DOHH2 (cell line): ENCODE data around the gene NPEPPS.

Source experiments
- H3F3A ChIP-seq: fragments of 200-600 bp; sonication (generic), shearing (Covaris generic); 2 replicates; pipeline ENCODE4 v1.6.0; 2016; ENCODE audit warnings: antibody characterized with exemption, mild to moderate bottlenecking; ENCODE audit not compliant: control insufficient read depth, insufficient read depth
- H3K27ac ChIP-seq: fragments of 200-600 bp; sonication (generic); 2 replicates; pipeline ENCODE4 v1.5.1; 2014; ENCODE audit warnings: low read depth, mild to moderate bottlenecking, low read length, moderate library complexity
- H3K27me3 ChIP-seq: fragments of 200-600 bp; sonication (generic); 2 replicates; pipeline ENCODE4 v1.6.1; 2014; ENCODE audit warnings: mild to moderate bottlenecking, low read length, mixed read lengths; ENCODE audit not compliant: control insufficient read depth
- H3K36me3 ChIP-seq: fragments of 200-600 bp; sonication (generic); 2 replicates; pipeline ENCODE4 v1.6.1; 2014; ENCODE audit warnings: mild to moderate bottlenecking, low read length, moderate library complexity, mixed read lengths; ENCODE audit not compliant: control insufficient read depth
- H3K4me1 ChIP-seq: fragments of 200-600 bp; sonication (generic); 2 replicates; pipeline ENCODE4 v1.6.1; 2014; ENCODE audit warnings: mild to moderate bottlenecking, low read length, mixed read lengths; ENCODE audit not compliant: control insufficient read depth
- H3K4me2 ChIP-seq: fragments of 200-600 bp; sonication (generic); 2 replicates; pipeline ENCODE4 v1.6.0; 2014; ENCODE audit warnings: mild to moderate bottlenecking, low read length, moderate library complexity
- H3K4me3 ChIP-seq: fragments of 200-600 bp; sonication (generic); 2 replicates; pipeline ENCODE4 v1.5.1; 2014; ENCODE audit warnings: mild to moderate bottlenecking, low read length, mixed read lengths
- H3K79me2 ChIP-seq: fragments of 200-600 bp; sonication (generic); 2 replicates; pipeline ENCODE4 v1.6.1; 2014; ENCODE audit warnings: mild to moderate bottlenecking, low read length, mixed read lengths; ENCODE audit not compliant: control insufficient read depth
- H3K9me2 ChIP-seq: fragments of 200-600 bp; sonication (generic); replicated peaks from 2 replicates; pipeline ENCODE4 v1.6.1; 2014; ENCODE audit warnings: mild to moderate bottlenecking, low read length, mixed read lengths; ENCODE audit not compliant: control insufficient read depth
- H3K9me3 ChIP-seq: fragments of 200-600 bp; sonication (generic); 2 replicates; pipeline ENCODE4 v1.6.1; 2014; ENCODE audit warnings: antibody characterized with exemption, low read length, mixed read lengths; ENCODE audit not compliant: control insufficient read depth, insufficient read depth
- H4K20me1 ChIP-seq: fragments of 200-600 bp; sonication (generic); 2 replicates; pipeline ENCODE4 v1.6.0; 2014; ENCODE audit warnings: low read depth, mild to moderate bottlenecking, antibody characterized with exemption, low read length, moderate library complexity; ENCODE audit not compliant: control insufficient read depth, insufficient read depth
- EZH2phosphoT487 ChIP-seq: fragments of 200-600 bp; sonication (generic); IDR thresholded peaks from 2 replicates; pipeline ENCODE4 v1.6.1; 2017; ENCODE audit warnings: borderline replicate concordance, mild to moderate bottlenecking, antibody characterized with exemption, low read length, moderate library complexity, mixed read lengths
- TF ChIP-seq, protein P1 (sequence below): fragments of 200-600 bp; sonication (generic); IDR thresholded peaks from one replicate; pipeline ENCODE4 v1.5.1; 2014; ENCODE audit warnings: antibody characterized with exemption, mild to moderate bottlenecking, low read depth, low read length; ENCODE audit not compliant: poor library complexity, severe bottlenecking

The NPEPPS gene

DNA sequence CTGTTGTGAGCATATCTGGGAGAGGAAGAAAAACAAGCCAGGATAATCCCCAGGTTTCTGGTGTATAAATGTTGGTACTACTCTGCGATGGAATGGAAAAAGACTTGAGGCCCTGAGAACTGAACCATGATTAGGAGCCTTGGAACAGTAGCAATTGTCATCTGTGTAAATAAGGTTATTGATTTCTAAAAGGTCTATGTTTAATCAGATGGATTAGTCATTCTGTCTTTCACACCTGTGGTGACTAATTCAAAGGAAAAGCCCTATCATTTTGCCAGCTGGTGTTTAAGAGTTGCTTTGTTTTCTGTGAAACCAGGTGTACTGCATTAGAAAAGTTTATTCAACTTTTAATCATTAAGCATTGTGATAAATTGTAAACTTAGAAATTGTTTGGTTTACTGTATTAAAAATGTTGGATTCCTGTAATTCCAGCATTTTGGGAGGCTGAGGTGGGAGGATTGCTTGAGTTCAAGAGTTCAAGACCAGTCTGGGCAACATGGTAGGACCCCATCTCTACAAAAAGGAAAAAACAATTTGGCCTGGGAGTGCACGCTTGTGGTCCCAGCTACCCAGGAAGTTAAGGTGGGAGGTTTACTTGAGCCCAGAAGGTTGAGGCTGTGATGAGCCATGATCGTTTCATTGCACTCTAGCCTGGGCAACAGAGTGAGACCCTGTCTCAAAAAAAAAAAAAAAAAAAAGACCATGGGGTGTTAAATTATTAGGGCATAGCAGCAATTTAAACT is 89.8 kb downstream of the NPEPPS start:
- no peak overlapping the region for H3K27ac ChIP-seq
- no peaks in the 10 kb centered on the region for H4K20me1 ChIP-seq
- H3K79me2 ChIP-seq = no peaks in the 10 kb centered on the region
- no peaks in the 10 kb centered on the region for H3K9me2 ChIP-seq
- TF ChIP-seq, protein P1, sequence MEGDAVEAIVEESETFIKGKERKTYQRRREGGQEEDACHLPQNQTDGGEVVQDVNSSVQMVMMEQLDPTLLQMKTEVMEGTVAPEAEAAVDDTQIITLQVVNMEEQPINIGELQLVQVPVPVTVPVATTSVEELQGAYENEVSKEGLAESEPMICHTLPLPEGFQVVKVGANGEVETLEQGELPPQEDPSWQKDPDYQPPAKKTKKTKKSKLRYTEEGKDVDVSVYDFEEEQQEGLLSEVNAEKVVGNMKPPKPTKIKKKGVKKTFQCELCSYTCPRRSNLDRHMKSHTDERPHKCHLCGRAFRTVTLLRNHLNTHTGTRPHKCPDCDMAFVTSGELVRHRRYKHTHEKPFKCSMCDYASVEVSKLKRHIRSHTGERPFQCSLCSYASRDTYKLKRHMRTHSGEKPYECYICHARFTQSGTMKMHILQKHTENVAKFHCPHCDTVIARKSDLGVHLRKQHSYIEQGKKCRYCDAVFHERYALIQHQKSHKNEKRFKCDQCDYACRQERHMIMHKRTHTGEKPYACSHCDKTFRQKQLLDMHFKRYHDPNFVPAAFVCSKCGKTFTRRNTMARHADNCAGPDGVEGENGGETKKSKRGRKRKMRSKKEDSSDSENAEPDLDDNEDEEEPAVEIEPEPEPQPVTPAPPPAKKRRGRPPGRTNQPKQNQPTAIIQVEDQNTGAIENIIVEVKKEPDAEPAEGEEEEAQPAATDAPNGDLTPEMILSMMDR = no peak
- TF ChIP-seq EZH2phosphoT487 = no peak
- H3K4me2 ChIP-seq = no peak overlapping the region
- no peak overlapping the region for H3K4me3 ChIP-seq
- no peaks in the 10 kb centered on the region for H3K4me1 ChIP-seq
- no peaks in the 10 kb centered on the region for H3K27me3 ChIP-seq
- peaks cover 60% of the 10 kb centered on the region for H3K36me3 ChIP-seq
- H3K9me3 ChIP-seq = no peaks in the 10 kb centered on the region
- peaks cover 7% of the 10 kb centered on the region; the same call in 1 of the 2 replicates for H3F3A ChIP-seq

DNA sequence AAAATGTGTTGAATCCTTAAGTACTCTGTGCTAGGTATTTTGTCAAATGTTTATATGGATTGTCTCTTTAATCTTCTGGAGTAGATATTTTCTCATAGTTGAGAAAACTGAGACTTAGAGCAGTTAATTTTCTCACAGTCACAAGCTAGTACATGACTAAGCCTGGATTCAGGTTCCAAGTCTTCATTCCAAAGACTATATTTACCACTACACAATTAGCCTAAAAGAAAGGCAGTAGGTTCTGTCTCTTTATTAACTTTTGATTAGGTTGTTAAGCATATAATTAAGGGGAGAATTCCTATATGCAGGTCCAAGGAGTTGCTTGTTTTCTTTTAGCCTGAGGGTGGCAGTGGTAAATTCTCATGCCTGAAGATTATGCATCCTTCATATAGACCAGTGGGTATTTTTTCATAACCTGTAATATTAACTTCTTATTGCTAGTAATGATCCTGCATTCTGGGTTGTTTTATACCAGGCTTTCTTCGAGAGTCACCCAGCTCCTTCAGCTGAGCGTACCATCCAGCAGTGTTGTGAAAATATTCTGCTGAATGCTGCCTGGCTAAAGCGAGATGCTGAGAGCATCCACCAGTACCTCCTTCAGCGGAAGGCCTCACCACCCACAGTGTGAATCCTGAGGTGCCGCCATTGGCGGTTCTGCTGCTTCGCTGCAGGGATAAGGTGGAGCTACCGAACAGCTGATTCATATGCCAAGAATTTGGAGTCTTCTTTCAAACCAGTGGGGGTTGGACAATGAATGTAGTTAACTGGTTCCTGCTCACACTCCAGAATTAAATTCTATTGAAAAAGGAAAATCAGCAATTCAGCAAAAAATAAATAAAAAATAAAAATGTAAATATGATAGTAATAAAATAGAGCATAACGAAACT is 90.6 kb downstream of the NPEPPS start:
- no peak overlapping the region for H3K4me2 ChIP-seq
- peaks cover 10% of the 10 kb centered on the region; the same call in 1 of the 2 replicates for H3F3A ChIP-seq
- H3K27ac ChIP-seq = no peak overlapping the region
- peaks cover 55% of the 10 kb centered on the region for H3K36me3 ChIP-seq
- no peak overlapping the region for H3K4me3 ChIP-seq
- H3K79me2 ChIP-seq = no peaks in the 10 kb centered on the region
- H3K9me2 ChIP-seq = no peaks in the 10 kb centered on the region
- H3K4me1 ChIP-seq = no peaks in the 10 kb centered on the region
- H4K20me1 ChIP-seq = no peaks in the 10 kb centered on the region
- TF ChIP-seq, protein P1 = no peak
- TF ChIP-seq EZH2phosphoT487 = no peak
- no peaks in the 10 kb centered on the region for H3K27me3 ChIP-seq
- no peaks in the 10 kb centered on the region for H3K9me3 ChIP-seq

DNA sequence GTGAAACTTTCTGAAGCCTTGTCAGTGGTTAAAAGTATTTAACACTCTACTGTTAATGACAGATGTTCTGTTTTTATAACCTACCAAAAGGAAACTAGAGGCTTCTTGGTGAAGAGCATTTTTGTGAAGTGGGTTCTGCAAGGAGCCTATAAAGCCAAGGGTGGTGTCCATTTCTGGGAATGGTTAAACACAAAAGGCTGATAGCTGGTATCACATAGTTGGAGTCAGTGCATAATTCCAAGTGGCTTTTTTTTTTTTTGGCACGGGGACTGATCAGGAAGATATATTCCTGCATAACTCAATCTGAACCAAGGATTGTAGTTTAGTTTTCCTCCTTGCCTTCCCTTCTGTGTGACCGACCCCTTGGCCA is 91.3 kb downstream of the NPEPPS start:
- no peak overlapping the region for H3K27ac ChIP-seq
- H3K36me3 ChIP-seq = peaks cover 55% of the 10 kb centered on the region

More for the DNA sequence above, 91.3 kb downstream of the NPEPPS start:
- Histone ChIP-seq H4K20me1 (no peaks in the 10 kb centered on the region), H3K9me2 (no peaks in the 10 kb centered on the region), H3K79me2 (no peaks in the 10 kb centered on the region), H3K4me1 (no peaks in the 10 kb centered on the region), H3K27me3 (no peaks in the 10 kb centered on the region), H3K4me2 (no peak overlapping the region), H3K9me3 (no peaks in the 10 kb centered on the region), H3F3A (peaks cover 10% of the 10 kb centered on the region; the same call in 1 of the 2 replicates), H3K4me3 (no peak overlapping the region)
- no peak for TF ChIP-seq EZH2phosphoT487
- TF ChIP-seq, protein P1 = no peak
